Parathyroid adenoma (tissue), 2 donors: Measurements from ENCODE around the gene HELZ.

Experiments
- H2AFZ ChIP-seq: fragments of 300-600 bp; sonication (generic); one replicate; pipeline ENCODE4 v1.7.0; 2017; ENCODE audit warnings: antibody characterized with exemption, mild to moderate bottlenecking
- H3K27ac ChIP-seq: fragments of 300-600 bp; sonication (generic); one replicate; pipeline ENCODE4 v1.7.0; 2017
- H3K27me3 ChIP-seq: fragments of 300-600 bp; sonication (generic); one replicate; pipeline ENCODE4 v1.7.0; 2017; ENCODE audit warnings: low read length; ENCODE audit not compliant: control insufficient read depth, insufficient read depth
- H3K36me3 ChIP-seq: fragments of 300-600 bp; sonication (generic); one replicate; pipeline ENCODE4 v1.7.0; 2017; ENCODE audit warnings: low read length; ENCODE audit not compliant: control insufficient read depth, insufficient read depth
- H3K4me1 ChIP-seq: fragments of 300-600 bp; sonication (generic); one replicate; pipeline ENCODE4 v1.7.0; 2017; ENCODE audit warnings: control low read depth
- H3K4me2 ChIP-seq: fragments of 300-600 bp; sonication (generic); one replicate; pipeline ENCODE4 v1.7.0; 2017; ENCODE audit warnings: low read length
- H3K4me3 ChIP-seq: fragments of 300-600 bp; sonication (generic); one replicate; pipeline ENCODE4 v1.7.0; 2017; ENCODE audit warnings: low read depth, low read length
- H3K79me2 ChIP-seq: fragments of 300-600 bp; sonication (generic); one replicate; pipeline ENCODE4 v1.7.0; 2017; ENCODE audit warnings: control low read depth
- H3K9ac ChIP-seq: fragments of 300-600 bp; sonication (generic); one replicate; pipeline ENCODE4 v1.7.0; 2017; ENCODE audit warnings: mild to moderate bottlenecking
- H3K9me3 ChIP-seq: fragments of 300-600 bp; sonication (generic); one replicate; pipeline ENCODE4 v1.7.0; 2017; ENCODE audit warnings: low read length; ENCODE audit not compliant: control insufficient read depth
- TF ChIP-seq, protein P1 (sequence below): fragments of 300-600 bp; sonication (generic); IDR thresholded peaks from one replicate; pipeline ENCODE4 v1.7.0; 2017; ENCODE audit warnings: antibody characterized with exemption, mild to moderate bottlenecking
- donor health status: primary hyperparathyroidism.

HELZ gene

DNA sequence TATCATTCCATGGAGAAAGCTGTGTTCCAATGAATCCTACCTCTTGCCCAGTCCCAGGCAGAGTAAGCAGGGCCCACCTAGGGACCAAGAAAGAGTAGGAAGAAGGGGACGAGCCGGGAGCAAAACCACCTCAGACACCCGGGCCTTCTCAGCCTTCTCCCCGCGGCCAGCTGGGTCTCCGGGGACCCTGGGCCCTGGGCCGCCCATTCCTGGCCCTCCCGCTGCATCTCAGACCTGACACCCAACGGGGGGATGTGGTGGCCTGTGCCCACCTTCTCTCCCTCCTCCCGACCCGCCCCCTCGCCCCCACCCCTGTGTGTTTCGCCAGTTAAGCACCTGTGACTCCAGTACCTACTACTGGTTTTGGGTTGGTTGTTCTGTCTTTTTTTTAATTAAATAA lies 212.0 kb downstream of the HELZ start:
- no peak overlapping the region for H3K4me3 ChIP-seq
- H3K4me2 ChIP-seq, result no peak overlapping the region
- H3K4me1 ChIP-seq, result no peaks in the 10 kb centered on the region
- H2AFZ ChIP-seq, result no peak overlapping the region
- no peaks in the 10 kb centered on the region for H3K9me3 ChIP-seq
- H3K27ac ChIP-seq, result no peak overlapping the region
- no peaks in the 10 kb centered on the region for H3K36me3 ChIP-seq
- no peaks in the 10 kb centered on the region for H3K27me3 ChIP-seq
- TF ChIP-seq, protein P1, sequence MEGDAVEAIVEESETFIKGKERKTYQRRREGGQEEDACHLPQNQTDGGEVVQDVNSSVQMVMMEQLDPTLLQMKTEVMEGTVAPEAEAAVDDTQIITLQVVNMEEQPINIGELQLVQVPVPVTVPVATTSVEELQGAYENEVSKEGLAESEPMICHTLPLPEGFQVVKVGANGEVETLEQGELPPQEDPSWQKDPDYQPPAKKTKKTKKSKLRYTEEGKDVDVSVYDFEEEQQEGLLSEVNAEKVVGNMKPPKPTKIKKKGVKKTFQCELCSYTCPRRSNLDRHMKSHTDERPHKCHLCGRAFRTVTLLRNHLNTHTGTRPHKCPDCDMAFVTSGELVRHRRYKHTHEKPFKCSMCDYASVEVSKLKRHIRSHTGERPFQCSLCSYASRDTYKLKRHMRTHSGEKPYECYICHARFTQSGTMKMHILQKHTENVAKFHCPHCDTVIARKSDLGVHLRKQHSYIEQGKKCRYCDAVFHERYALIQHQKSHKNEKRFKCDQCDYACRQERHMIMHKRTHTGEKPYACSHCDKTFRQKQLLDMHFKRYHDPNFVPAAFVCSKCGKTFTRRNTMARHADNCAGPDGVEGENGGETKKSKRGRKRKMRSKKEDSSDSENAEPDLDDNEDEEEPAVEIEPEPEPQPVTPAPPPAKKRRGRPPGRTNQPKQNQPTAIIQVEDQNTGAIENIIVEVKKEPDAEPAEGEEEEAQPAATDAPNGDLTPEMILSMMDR, result no peak
- H3K79me2 ChIP-seq, result no peaks in the 10 kb centered on the region
- no peak overlapping the region for H3K9ac ChIP-seq

DNA sequence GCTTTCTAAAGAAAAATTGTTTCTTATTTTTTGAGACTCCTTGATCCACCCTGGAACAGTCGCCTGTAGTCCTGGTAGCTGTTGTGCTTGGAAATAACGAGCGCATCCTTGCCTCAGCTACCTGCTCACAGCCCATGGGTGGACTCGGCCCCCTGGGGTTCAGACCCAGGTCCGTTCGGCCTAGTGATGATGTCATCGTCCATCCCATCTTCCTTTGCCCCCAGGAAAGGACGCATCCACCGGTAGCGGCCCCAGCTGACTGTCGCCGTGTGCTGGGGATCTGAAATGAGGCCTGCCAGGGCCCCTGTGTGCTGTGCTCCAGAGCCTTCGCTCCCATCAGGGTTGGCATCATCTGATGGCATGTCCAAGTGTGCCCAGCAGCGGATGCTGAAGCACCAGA lies 212.6 kb downstream of the HELZ start:
- Histone ChIP-seq H3K79me2 (no peaks in the 10 kb centered on the region), H3K27ac (no peak overlapping the region), H3K9ac (no peak overlapping the region), H3K4me2 (no peak overlapping the region), H3K36me3 (no peaks in the 10 kb centered on the region), H3K4me3 (no peak overlapping the region), H3K9me3 (no peaks in the 10 kb centered on the region), H3K27me3 (no peaks in the 10 kb centered on the region), H2AFZ (no peak overlapping the region), H3K4me1 (no peaks in the 10 kb centered on the region)
- TF ChIP-seq, protein P1, result no peak

DNA sequence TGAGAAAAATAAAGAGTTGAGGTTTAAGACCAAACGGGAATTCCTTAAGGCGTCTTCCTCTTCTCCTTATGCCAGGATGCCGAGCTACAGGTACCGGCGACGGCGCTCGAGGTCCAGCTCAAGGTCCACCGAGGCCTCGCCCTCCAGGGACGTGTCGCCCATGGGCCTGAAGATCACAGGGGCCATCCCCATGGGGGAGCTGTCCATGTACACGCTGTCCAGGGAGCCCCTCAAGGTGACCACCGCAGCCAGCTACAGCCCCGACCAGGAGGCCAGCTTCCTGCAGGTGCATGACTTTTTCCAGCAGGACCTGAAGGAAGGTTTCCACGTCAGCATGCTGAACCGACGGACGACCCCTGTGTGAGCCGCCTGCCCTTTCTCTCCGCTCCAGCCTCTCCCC lies 214.4 kb downstream of the HELZ start:
- Histone ChIP-seq H3K9ac (no peak overlapping the region), H3K27ac (no peak overlapping the region), H3K4me2 (no peak overlapping the region), H3K27me3 (no peaks in the 10 kb centered on the region), H3K4me1 (no peaks in the 10 kb centered on the region), H3K9me3 (no peaks in the 10 kb centered on the region), H2AFZ (no peak overlapping the region), H3K4me3 (no peak overlapping the region), H3K79me2 (no peaks in the 10 kb centered on the region), H3K36me3 (no peaks in the 10 kb centered on the region)
- TF ChIP-seq, protein P1, result no peak

DNA sequence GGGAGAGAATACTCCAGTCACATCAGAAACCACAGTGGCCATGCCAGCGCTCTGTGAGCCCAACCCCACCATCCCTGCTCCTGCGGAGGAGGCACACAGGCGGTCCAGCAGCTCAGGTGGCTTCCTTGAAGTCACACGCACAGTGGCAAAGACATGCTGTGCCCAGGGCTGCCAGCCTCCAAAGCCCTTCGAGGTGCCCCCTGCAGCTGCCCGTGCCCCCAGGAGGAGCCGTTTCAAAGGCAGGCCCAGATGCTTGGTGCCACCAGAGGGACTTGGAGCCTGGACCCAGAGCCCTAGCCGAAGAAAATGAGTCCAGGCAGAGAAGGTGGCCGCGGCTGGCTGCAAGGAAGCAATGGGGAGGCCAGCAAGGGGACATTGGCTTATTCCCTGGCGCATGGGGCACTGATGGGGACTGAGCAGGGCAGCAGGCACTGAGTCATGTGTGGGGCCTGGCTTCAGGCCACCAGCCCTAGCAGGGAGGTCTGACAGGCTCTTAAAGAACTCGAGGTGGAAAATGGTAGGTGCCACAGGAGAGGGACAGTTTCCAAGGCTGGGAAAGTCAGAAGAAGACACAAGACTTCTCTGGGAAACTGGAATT lies 217.9 kb downstream of the HELZ start:
- no peaks in the 10 kb centered on the region for H3K27me3 ChIP-seq
- no peaks in the 10 kb centered on the region for H3K36me3 ChIP-seq
- TF ChIP-seq, protein P1, result no peak
- H2AFZ ChIP-seq, result no peak overlapping the region
- no peak overlapping the region for H3K4me2 ChIP-seq
- no peaks in the 10 kb centered on the region for H3K79me2 ChIP-seq
- H3K27ac ChIP-seq, result no peak overlapping the region
- H3K4me3 ChIP-seq, result no peak overlapping the region
- no peaks in the 10 kb centered on the region for H3K4me1 ChIP-seq
- H3K9me3 ChIP-seq, result no peaks in the 10 kb centered on the region
- H3K9ac ChIP-seq, result no peak overlapping the region

DNA sequence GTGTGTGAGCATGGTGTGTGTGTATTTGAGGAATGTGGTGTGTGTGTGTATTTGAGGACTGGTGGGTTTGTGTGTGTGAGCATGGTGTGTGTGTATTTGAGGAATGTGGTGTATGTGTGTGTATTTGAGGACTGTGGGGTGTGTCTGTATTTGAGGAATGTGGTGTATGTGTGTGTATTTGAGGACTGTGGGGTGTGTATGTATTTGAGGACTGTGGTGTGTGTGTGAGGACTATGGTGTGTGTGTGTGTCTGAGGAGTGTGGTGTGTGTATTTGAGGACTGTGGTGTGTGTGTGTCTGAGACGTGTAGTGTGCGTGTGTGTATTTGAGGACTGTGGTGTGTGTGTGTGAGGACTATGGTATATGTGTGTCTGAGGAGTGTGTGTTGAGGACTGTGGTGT lies 218.7 kb downstream of the HELZ start:
- Histone ChIP-seq H3K4me2 (no peak overlapping the region), H3K36me3 (no peaks in the 10 kb centered on the region), H3K4me1 (no peaks in the 10 kb centered on the region), H3K4me3 (no peak overlapping the region), H3K27ac (no peak overlapping the region), H2AFZ (no peak overlapping the region), H3K9me3 (no peaks in the 10 kb centered on the region), H3K9ac (no peak overlapping the region), H3K27me3 (no peaks in the 10 kb centered on the region), H3K79me2 (no peaks in the 10 kb centered on the region)
- TF ChIP-seq, protein P1, result no peak
